AG08396 (cell line): ENCODE data around the gene ATP5F1D.
"Not testable (repeated sequence)": the region's sequence is repeated elsewhere in the genome, so short reads cannot be mapped to it uniquely, and the experiment has no call there.

Experiments used
- DNase-seq: peaks from one replicate; pipeline ENCODE4 v3.0.0; 2012; ENCODE audit warnings: low spot score, mixed read lengths

The ATP5F1D gene

GRCh38 chr19:1241417-1242095, at the start of gene ATP5F1D:
TSS of gene ATP5F1D (plus strand) at chr19:1241751. CDS start at chr19:1241851, 100 bp downstream.
- DNase-seq: peak; percentile 98

- DNase-seq: no peak
Measured at GRCh38 chr19:1199531-1199930, 42.0 kb upstream of the ATP5F1D start.

- DNase-seq: not testable (repeated sequence)
Measured at GRCh38 chr19:1200614-1201013, 40.9 kb upstream of the ATP5F1D start.

GRCh38 chr19:1205114-1206099, 36.1 kb upstream of the ATP5F1D start, which contains the start of gene STK11:
TSS of gene STK11 (plus strand) at chr19:1205778. CDS start at chr19:1206914, 1,136 bp downstream.
- peak; percentile 100 for DNase-seq

GRCh38 chr19:1206150-1206863, 35.2 kb upstream of the ATP5F1D start:
- no peak for DNase-seq

GRCh38 chr19:1206864-1207450, 34.6 kb upstream of the ATP5F1D start:
- DNase-seq: no peak

GRCh38 chr19:1208830-1209229, 32.7 kb upstream of the ATP5F1D start:
- DNase-seq: not testable (repeated sequence)

GRCh38 chr19:1210227-1210538, 31.4 kb upstream of the ATP5F1D start:
- DNase-seq: no peak

GRCh38 chr19:1211494-1212234, 29.9 kb upstream of the ATP5F1D start:
- DNase-seq: no peak

- DNase-seq: peak; percentile 59
Measured at GRCh38 chr19:1213391-1214286, 27.9 kb upstream of the ATP5F1D start.

GRCh38 chr19:1214299-1214861, 27.2 kb upstream of the ATP5F1D start:
- DNase-seq: no peak

GRCh38 chr19:1214862-1215731, 26.5 kb upstream of the ATP5F1D start:
- peak; percentile 77 for DNase-seq

GRCh38 chr19:1216756-1217155, 24.8 kb upstream of the ATP5F1D start:
- DNase-seq: no peak

- DNase-seq: no peak
Measured at GRCh38 chr19:1217366-1217765, 24.2 kb upstream of the ATP5F1D start.

GRCh38 chr19:1218751-1219567, 22.6 kb upstream of the ATP5F1D start:
- no peak for DNase-seq

GRCh38 chr19:1219786-1220476, 21.6 kb upstream of the ATP5F1D start:
- no peak for DNase-seq

- no peak for DNase-seq
Measured at GRCh38 chr19:1220477-1220930, 21.0 kb upstream of the ATP5F1D start.
